Erythroblast (primary cell): ENCODE results near the gene BABAM2.

Source experiments
- GATA1 ChIP-seq: IDR thresholded peaks from 2 replicates; pipeline ENCODE4 v1.6.1; 2011; ENCODE audit warnings: low read depth, mild to moderate bottlenecking, control low read depth, low read length, moderate library complexity
- POLR2A ChIP-seq: IDR thresholded peaks from 2 replicates; pipeline ENCODE4 v1.6.1; 2011; ENCODE audit warnings: mild to moderate bottlenecking, low read length

DNA sequence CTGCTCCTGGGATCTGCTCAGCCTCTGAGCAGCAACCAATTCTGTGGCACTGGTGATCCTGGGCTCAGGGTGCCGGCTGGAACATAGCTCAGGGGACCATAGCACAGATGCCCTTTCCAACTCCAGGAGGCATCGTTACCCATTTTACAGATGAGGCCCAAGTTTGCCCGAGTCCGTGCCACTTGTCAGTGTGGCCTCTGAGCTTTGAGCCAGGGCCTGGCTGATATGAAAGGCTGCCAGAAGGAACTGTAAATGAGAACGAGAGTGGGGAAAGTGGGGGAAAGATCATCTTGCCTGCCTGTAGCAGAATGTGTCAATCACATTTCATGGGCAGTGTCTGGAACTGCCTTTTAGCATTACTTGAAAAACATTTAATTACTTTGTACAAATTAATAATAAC lies 478.8 kb downstream of the BABAM2 start:
- no peak for TF ChIP-seq POLR2A
- no peak for TF ChIP-seq GATA1
